ENCODE results near the gene TBC1D16. TPM values are rescaled to one million over a fixed set of nuclear protein-coding genes. Genes with fewer than 3 reads are reported as not detected.

Gene TBC1D16
- total and polyA plus RNA-seq, 10 of the 15 experiments (the other 5 are each of a cell fraction or from before 2014, with no cell fraction given): 0.01 to 0.13 (median 0.06) TPM; not detected in 3

- TF ChIP-seq ATF2 (IDR thresholded peaks at IDR 0.05; ENCODE audit: low read length) (no peak), SMAD5 (IDR thresholded peaks at IDR 0.05; ENCODE audit: low read depth) (no peak)
Measured at GRCh38 chr17:80067393-80067986, 31.8 kb upstream of the TBC1D16 start (continued).

- ChIA-PET RAD21 (ENCODE audit: unreplicated experiment) (no interaction called here), POLR2A (no interaction called here), CTCF (no interaction called here), SMC1A (ENCODE audit: uncharacterized antibody, unreplicated experiment) (no interaction called here)
- no peaks in the 10 kb centered on the region for H3K27me3 ChIP-seq (replicated peaks in 1 of 2; ENCODE audit: control insufficient read depth in 2 of 2, insufficient read depth in 2 of 2, low read length in 1 of 2)
- TF ChIP-seq ATF3 (IDR thresholded peaks at IDR 0.05; ENCODE audit: borderline replicate concordance, extremely low read depth, low read depth, low read length) (no peak), POLR2AphosphoS2 (IDR thresholded peaks at IDR 0.05; ENCODE audit: low read depth, low read length) (no peak), MEF2B (IDR thresholded peaks at IDR 0.05; ENCODE audit: partially characterized antibody, poor library complexity, severe bottlenecking) (no peak), KAT2A (conservative IDR thresholded peaks at IDR 0.05; ENCODE audit: control insufficient read depth, low read depth, low read length) (no peak), ZNF274 (IDR thresholded peaks at IDR 0.05; ENCODE audit: insufficient read depth, insufficient read length) (no peak), NR2C2 (IDR thresholded peaks at IDR 0.05; ENCODE audit: borderline replicate concordance, control insufficient read depth, insufficient read length, low read depth) (no peak), TCF12 (IDR thresholded peaks at IDR 0.05; ENCODE audit: low read depth, low read length) (no peak)
- ATAC-seq (no peak), FAIRE-seq (no peak), DNase-seq (ENCODE audit: low read depth, low spot score) (no peak)
- H3K4me3 ChIP-seq: no peak overlapping the region
- H3K36me3 ChIP-seq (ENCODE audit: control insufficient read depth in 2 of 2, insufficient read depth in 2 of 2, low read length in 1 of 2): no peaks in the 10 kb centered on the region
- H4K20me1 ChIP-seq (ENCODE audit: control insufficient read depth, insufficient read depth): no peaks in the 10 kb centered on the region
- intact Hi-C loops (cut with micrococcal nuclease; ENCODE audit: unreplicated experiment): no loop called here
- in situ Hi-C loops (cut with MboI): no loop called here
- no peaks in the 10 kb centered on the region for H3K4me1 ChIP-seq (ENCODE audit: control insufficient read depth, insufficient read depth, low read length)
- no peak overlapping the region for H3K4me2 ChIP-seq (ENCODE audit: control insufficient read depth, insufficient read depth)
- H3K79me2 ChIP-seq (ENCODE audit: control insufficient read depth, insufficient read depth, low read length): no peaks in the 10 kb centered on the region
- no peak overlapping the region for H3K9ac ChIP-seq (ENCODE audit: control insufficient read depth, insufficient read depth, low read length)
- H3K27ac ChIP-seq (ENCODE audit: control insufficient read depth, insufficient read depth): no peak overlapping the region
- WGBS (ENCODE audit: insufficient coverage, insufficient replicate concordance, low lambda C conversion rate, missing lambda C conversion rate): 69% methylated on average over 27 of the region's 32 CpGs
- no TSS peak for BruUV-seq (replicated peaks)
- no peaks in the 10 kb centered on the region for H3K9me3 ChIP-seq (replicated peaks; ENCODE audit: control insufficient read depth, insufficient read depth, low read length)
- H2AFZ ChIP-seq (ENCODE audit: control insufficient read depth, low read depth, low read length): no peak overlapping the region
Measured at GRCh38 chr17:80065478-80066170, 30.0 kb upstream of the TBC1D16 start.

Data from GM12878 (cell line).